Endothelial cell (in vitro differentiated cells): ENCODE data around the gene EXOC6. TPM values are rescaled to one million over a fixed set of nuclear protein-coding genes. Genes with fewer than 3 reads are reported as not detected.

Experiments
- DNase-seq: peaks from one replicate; pipeline ENCODE4 v3.0.0; 2021; ENCODE audit warnings: low spot score
- H3K27ac Mint-ChIP-seq: one replicate; pipeline ENCODE4 v1.8.0; 2021; ENCODE audit warnings: mixed read lengths, inconsistent platforms; ENCODE audit not compliant: unreplicated experiment
- H3K27me3 Mint-ChIP-seq: one replicate; pipeline ENCODE4 v1.8.0; 2021; ENCODE audit warnings: mild to moderate bottlenecking, moderate library complexity, mixed read lengths, inconsistent platforms; ENCODE audit not compliant: unreplicated experiment
- H3K36me3 Mint-ChIP-seq: one replicate; pipeline ENCODE4 v1.8.0; 2021; ENCODE audit warnings: mild to moderate bottlenecking, low read depth, mixed read lengths, inconsistent platforms; ENCODE audit not compliant: unreplicated experiment
- H3K4me1 Mint-ChIP-seq: one replicate; pipeline ENCODE4 v1.8.0; 2021; ENCODE audit warnings: mild to moderate bottlenecking, mixed read lengths, inconsistent platforms; ENCODE audit not compliant: unreplicated experiment
- H3K4me3 Mint-ChIP-seq: one replicate; pipeline ENCODE4 v1.8.0; 2021; ENCODE audit warnings: mild to moderate bottlenecking, mixed read lengths, inconsistent platforms; ENCODE audit not compliant: unreplicated experiment
- H3K9me3 Mint-ChIP-seq: one replicate; pipeline ENCODE4 v1.8.0; 2021; ENCODE audit warnings: mixed read lengths, inconsistent platforms; ENCODE audit not compliant: unreplicated experiment
- total RNA-seq: library from RNA; stranded (reverse); fragmentation: NEBNext Ultra II Directional; extraction: Animal tissue kit (Norgen Biotek cat#: 25700); gene quantifications from one replicate; pipeline ENCODE4 v1.2.1, GENCODE V29; 2021; ENCODE audit not compliant: unreplicated experiment
- TF ChIP-seq, protein P1 (sequence below): fragments of 200-600 bp; sonication (generic); IDR thresholded peaks from one replicate; pipeline ENCODE4 v1.5.0; 2021; ENCODE audit warnings: antibody characterized with exemption; ENCODE audit not compliant: unreplicated experiment

Gene EXOC6
- total RNA-seq, 1 donor from 2014 or later = 28.5 TPM

DNA sequence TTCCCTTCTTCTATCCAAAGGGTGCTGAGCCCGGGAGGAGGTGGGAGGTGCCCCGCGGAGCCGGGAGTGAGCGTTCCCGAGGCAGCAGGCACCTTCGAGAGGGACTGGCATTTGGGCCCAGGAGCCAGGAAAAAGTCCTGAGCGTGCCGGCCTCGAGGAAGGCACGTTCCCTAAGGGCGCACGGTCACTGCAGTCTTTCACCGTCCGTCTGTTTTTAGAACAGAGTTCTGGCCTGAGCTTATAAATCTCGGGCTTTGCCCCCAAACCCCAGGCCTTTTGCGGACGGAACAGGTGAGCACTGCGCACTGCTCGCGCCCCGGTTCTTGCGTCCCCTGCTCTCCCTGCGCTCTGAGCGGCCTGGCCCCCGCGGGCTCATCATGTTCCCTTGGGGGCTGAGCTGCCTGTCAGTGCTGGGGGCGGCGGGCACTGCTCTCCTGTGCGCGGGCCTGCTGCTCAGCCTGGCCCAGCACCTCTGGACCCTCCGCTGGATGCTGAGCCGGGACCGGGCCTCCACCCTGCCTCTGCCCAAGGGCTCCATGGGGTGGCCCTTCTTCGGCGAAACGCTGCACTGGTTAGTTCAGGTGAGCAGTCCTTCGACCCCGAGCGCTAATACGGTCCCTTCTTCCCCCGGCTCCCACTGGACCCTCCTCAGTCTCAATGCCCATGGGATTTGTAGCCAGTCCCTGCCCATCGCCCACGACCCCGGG is 212.7 kb downstream of the EXOC6 start:
- DNase-seq = no peak
- Mint-ChIP-seq H3K9me3 (no peaks in the 10 kb centered on the region), H3K4me3 (no peak overlapping the region), H3K36me3 (peaks cover 33% of the 10 kb centered on the region), H3K27ac (no peak overlapping the region), H3K4me1 (peaks cover 16% of the 10 kb centered on the region), H3K27me3 (peaks cover 38% of the 10 kb centered on the region)
- TF ChIP-seq, protein P1, sequence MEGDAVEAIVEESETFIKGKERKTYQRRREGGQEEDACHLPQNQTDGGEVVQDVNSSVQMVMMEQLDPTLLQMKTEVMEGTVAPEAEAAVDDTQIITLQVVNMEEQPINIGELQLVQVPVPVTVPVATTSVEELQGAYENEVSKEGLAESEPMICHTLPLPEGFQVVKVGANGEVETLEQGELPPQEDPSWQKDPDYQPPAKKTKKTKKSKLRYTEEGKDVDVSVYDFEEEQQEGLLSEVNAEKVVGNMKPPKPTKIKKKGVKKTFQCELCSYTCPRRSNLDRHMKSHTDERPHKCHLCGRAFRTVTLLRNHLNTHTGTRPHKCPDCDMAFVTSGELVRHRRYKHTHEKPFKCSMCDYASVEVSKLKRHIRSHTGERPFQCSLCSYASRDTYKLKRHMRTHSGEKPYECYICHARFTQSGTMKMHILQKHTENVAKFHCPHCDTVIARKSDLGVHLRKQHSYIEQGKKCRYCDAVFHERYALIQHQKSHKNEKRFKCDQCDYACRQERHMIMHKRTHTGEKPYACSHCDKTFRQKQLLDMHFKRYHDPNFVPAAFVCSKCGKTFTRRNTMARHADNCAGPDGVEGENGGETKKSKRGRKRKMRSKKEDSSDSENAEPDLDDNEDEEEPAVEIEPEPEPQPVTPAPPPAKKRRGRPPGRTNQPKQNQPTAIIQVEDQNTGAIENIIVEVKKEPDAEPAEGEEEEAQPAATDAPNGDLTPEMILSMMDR = no peak

DNA sequence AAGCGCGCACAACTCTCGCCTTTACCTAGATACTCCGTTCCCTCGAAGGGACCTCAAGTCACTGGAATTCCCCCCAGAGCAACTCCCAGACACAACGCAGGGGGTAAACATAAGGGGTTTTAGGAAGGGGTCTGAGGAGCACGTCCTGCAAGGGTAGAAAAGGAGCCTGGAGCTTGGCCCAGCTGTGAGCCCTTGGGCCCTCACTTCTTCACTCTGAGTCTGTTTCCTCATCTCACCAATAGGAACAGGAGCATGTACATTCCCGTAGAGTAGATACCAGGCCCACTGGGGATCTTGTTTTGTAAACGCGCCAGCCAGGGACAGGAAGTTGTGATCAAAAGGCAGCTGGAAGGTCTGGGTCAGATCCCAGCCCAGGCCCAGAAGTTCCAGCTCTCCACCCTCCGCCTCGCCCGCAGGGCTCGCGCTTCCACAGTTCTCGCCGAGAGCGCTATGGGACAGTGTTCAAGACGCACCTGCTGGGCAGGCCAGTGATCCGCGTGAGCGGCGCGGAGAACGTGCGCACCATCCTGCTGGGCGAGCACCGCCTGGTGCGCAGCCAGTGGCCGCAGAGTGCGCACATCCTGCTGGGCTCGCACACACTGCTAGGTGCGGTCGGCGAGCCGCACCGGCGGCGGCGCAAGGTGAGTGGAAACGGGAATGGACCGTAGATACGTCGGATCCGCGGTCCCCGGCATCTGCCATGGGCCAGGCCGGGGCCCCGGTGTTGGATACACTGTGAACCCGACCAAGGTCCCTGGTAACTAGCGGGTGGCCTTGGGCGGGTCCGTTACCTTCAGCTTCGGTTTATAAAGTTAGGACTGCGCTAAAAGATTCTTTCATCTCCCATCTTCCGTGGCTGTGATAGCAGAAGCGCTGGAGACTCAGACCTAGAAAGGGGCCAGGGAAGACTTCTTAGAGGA is 213.5 kb downstream of the EXOC6 start:
- no peaks in the 10 kb centered on the region for H3K9me3 Mint-ChIP-seq
- peaks cover 38% of the 10 kb centered on the region for H3K27me3 Mint-ChIP-seq
- H3K36me3 Mint-ChIP-seq = peaks cover 35% of the 10 kb centered on the region
- peaks cover 16% of the 10 kb centered on the region for H3K4me1 Mint-ChIP-seq
- H3K4me3 Mint-ChIP-seq = peak overlapping the region; percentile 71
- no peak for DNase-seq
- TF ChIP-seq, protein P1 = no peak
- H3K27ac Mint-ChIP-seq = no peak overlapping the region

DNA sequence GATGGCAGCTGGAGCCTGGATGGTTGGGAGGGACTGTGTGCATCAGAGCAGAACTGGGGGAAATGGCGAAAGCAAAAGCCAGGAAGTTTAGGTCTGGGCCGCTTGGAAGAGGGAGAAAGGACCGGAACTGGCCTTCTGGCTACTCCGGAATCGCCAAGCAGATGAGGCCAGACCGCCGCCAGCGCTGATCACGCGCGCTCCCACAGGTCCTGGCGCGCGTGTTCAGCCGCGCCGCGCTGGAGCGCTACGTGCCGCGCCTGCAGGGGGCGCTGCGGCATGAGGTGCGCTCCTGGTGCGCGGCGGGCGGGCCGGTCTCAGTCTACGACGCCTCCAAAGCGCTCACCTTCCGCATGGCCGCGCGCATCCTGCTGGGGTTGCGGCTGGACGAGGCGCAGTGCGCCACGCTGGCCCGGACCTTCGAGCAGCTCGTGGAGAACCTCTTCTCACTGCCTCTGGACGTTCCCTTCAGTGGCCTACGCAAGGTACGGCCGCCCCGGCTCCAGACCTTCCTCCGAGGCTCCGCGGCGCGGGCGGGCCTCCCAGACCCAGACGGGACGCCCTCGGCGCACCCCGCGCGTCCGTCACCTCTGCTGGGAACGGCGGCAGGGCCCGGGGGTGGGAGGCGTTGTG is 214.3 kb downstream of the EXOC6 start:
- Mint-ChIP-seq H3K4me3 (peak overlapping the region; percentile 71), H3K9me3 (no peaks in the 10 kb centered on the region), H3K27ac (no peak overlapping the region), H3K36me3 (peaks cover 39% of the 10 kb centered on the region), H3K4me1 (peaks cover 16% of the 10 kb centered on the region), H3K27me3 (peaks cover 42% of the 10 kb centered on the region)
- peak; percentile 67 for DNase-seq
- TF ChIP-seq, protein P1 = peak; percentile 90

DNA sequence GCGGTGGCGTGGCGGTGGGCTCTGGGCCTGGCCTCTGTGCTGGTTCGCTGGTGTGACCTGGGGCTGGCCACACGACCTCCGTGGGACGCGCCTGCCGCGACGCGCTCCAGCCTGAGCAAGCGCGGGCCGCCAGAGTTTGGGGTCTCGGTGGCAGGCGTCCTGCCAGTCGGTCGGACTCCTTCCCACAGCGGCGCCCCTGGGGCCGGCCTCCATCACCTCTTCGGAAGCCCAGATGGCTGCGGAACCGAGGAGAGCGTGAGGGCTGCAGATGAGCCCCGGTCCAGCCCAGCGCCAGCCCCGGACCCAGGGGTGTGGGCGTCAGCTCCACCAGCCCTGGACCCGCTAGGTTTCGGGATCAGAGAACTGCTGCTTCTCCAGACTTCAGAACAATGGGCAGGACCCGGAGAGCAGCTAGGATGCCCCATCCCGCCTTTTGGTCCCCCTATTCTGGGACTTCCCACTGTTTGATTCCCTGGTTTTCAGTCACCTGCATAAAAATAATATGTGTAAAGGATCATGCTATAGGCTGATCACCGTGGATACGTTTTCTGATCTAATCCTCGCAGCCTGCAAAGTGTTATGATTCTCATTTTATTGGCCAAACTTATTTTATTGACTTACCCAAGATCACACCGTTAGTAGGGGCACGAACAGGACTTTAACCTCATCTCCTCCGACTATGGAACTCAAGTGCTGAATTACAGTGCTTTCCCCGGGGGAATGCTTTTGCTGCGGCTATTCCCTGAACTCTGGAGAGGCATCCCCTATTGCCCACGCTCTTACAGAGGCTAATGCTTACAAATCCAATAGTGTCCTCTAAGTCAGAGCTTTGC is 215.0 kb downstream of the EXOC6 start:
- TF ChIP-seq, protein P1 = no peak
- Mint-ChIP-seq H3K9me3 (no peaks in the 10 kb centered on the region), H3K36me3 (peaks cover 34% of the 10 kb centered on the region), H3K4me1 (peaks cover 16% of the 10 kb centered on the region), H3K4me3 (peak overlapping the region; percentile 32), H3K27ac (no peak overlapping the region), H3K27me3 (peaks cover 46% of the 10 kb centered on the region)
- DNase-seq = no peak
